A549 (cell line): ENCODE measurements around the gene TRUB1. TPM values are rescaled to one million over a fixed set of nuclear protein-coding genes. Genes with fewer than 3 reads are reported as not detected.
A peak's percentile ranks its signal among the peaks of the same experiment; 100 is the strongest.

Source experiments
- ATAC-seq, 2 experiments: fragments of 200-7000 bp in 1 of 2; fragments of >200 bp in 1 of 2; cut with Nextera tagmentation in 1 of 2; cut with Tn5 transposase in 1 of 2; 3 replicates each; pipeline versions ENCODE4 v1.8.0 to v1.9.1; 2018 to 2020; ENCODE audit warnings: mild to moderate bottlenecking in 1 of 2, moderate library complexity in 1 of 2
- CTCF ChIA-PET: fragments of 300-600 bp; sonication (Branson Sonifier 250); formaldehyde crosslinking; extraction: SDS; loops from one replicate; lab custom pipeline; 2021; ENCODE audit warnings: antibody characterized with exemption, inconsistent platforms; lab: Yijun Ruan, JAX
- POLR2A ChIA-PET: fragments of 350-600 bp; formaldehyde crosslinking; extraction: SDS; loops from one replicate; lab custom pipeline; 2021; ENCODE audit warnings: antibody characterized with exemption, inconsistent platforms; lab: Yijun Ruan, JAX
- DNase-seq, 2 experiments: peaks; one replicate each; pipeline versions ENCODE4 v3.0.0 to v3.0.0-alpha.2; 2011 to 2016; ENCODE audit warnings: low read depth in 1 of 2, low spot score in 1 of 2
- FAIRE-seq: peaks from 2 replicates; lab custom pipeline; 2011; peaks lifted over from hg19 to GRCh38; lab: Jason Lieb, UNC
- H3K27ac ChIP-seq, 2 experiments: fragments of >200 bp; sonication (Bioruptor Twin); formaldehyde crosslinking; 3 replicates each; pipeline ENCODE4 v1.5.1; 2016 to 2017
- H3K4me1 ChIP-seq: fragments of >200 bp; sonication (Bioruptor Twin); formaldehyde crosslinking; 3 replicates; pipeline ENCODE4 v1.6.1; 2016
- H3K4me2 ChIP-seq: fragments of >200 bp; sonication (Bioruptor Twin); formaldehyde crosslinking; 3 replicates; pipeline ENCODE4 v1.6.1; 2016
- H3K4me3 ChIP-seq: fragments of >200 bp; sonication (Bioruptor Twin); formaldehyde crosslinking; 3 replicates; pipeline ENCODE4 v1.5.1; 2016
- H3K9me3 ChIP-seq: fragments of >200 bp; sonication (Bioruptor Twin); formaldehyde crosslinking; 3 replicates; pipeline ENCODE4 v1.6.1; 2016
- BCL3 ChIP-seq: fragments of >200 bp; sonication (Bioruptor Twin); formaldehyde crosslinking; IDR thresholded peaks from 3 replicates; pipeline ENCODE4 v1.6.1; 2016
- BHLHE40 ChIP-seq: IDR thresholded peaks from 2 replicates; pipeline ENCODE4 v1.6.1; 2012; ENCODE audit warnings: low read depth, low read length, inconsistent platforms
- CBX8 ChIP-seq: fragments of 200-600 bp; sonication (generic); IDR thresholded peaks from 2 replicates; pipeline ENCODE4 v1.6.1; 2016
- CEBPB ChIP-seq, 2 experiments: fragments of >200 bp in 1 of 2; sonication (Bioruptor Twin) in 1 of 2; formaldehyde crosslinking in 1 of 2; IDR thresholded peaks; 2 replicates each; pipeline ENCODE4 v1.6.1; 2012 to 2016
- CHD2 ChIP-seq: fragments of 150-350 bp; IDR thresholded peaks from 2 replicates; pipeline ENCODE4 v1.6.1; 2014; ENCODE audit warnings: low read length; ENCODE audit not compliant: partially characterized antibody
- CHD4 ChIP-seq: fragments of 200-600 bp; sonication (generic); IDR thresholded peaks from 2 replicates; pipeline ENCODE4 v1.6.1; 2016; ENCODE audit warnings: antibody characterized with exemption, mild to moderate bottlenecking, borderline replicate concordance
- ELK1 ChIP-seq: fragments of 150-350 bp; IDR thresholded peaks from 2 replicates; pipeline ENCODE4 v1.6.1; 2014; ENCODE audit warnings: low read depth, mild to moderate bottlenecking, low read length
- FOSL2 ChIP-seq, 2 experiments: fragments of 450-650 bp in 1 of 2; fragments of >200 bp in 1 of 2; sonication (Bioruptor Twin) in 1 of 2; formaldehyde crosslinking; IDR thresholded peaks; 2 replicates each; pipeline versions ENCODE4 v1.5.0 to v1.6.1; 2016 to 2020; ENCODE audit warnings: mild to moderate bottlenecking in 1 of 2, moderate library complexity in 1 of 2
- HDAC2 ChIP-seq: fragments of 200-600 bp; sonication (generic); IDR thresholded peaks from 2 replicates; pipeline ENCODE4 v1.6.1; 2016
- HOXB13 ChIP-seq: fragments of 250-450 bp; sonication (Bioruptor Pico); IDR thresholded peaks from 2 replicates; pipeline ENCODE4 v1.5.0; 2020; ENCODE audit warnings: low read depth, mild to moderate bottlenecking, moderate library complexity
- HOXB5 ChIP-seq: fragments of 250-450 bp; sonication (Bioruptor Pico); IDR thresholded peaks from 2 replicates; pipeline ENCODE4 v1.5.0; 2020; ENCODE audit warnings: mild to moderate bottlenecking, moderate library complexity
- KDM1A ChIP-seq: fragments of 200-600 bp; sonication (generic); IDR thresholded peaks from 2 replicates; pipeline ENCODE4 v1.6.1; 2016; ENCODE audit warnings: low read depth, mild to moderate bottlenecking
- MAFK ChIP-seq: fragments of 450-650 bp; IDR thresholded peaks from 2 replicates; pipeline ENCODE4 v1.6.1; 2014; ENCODE audit not compliant: partially characterized antibody
- MAZ ChIP-seq: fragments of 150-350 bp; IDR thresholded peaks from 2 replicates; pipeline ENCODE4 v1.6.1; 2014; ENCODE audit warnings: antibody characterized with exemption, low read depth, low read length, borderline replicate concordance
- MYC ChIP-seq: IDR thresholded peaks from 2 replicates; pipeline ENCODE4 v1.6.1; 2012; ENCODE audit warnings: mild to moderate bottlenecking, inconsistent platforms, low read length, improper control_type of control experiment, borderline replicate concordance
- NR3C1 ChIP-seq: fragments of >200 bp; sonication (Bioruptor Twin); formaldehyde crosslinking; IDR thresholded peaks from 3 replicates; pipeline ENCODE4 v1.6.1; 2017
- PHF8 ChIP-seq: fragments of 200-600 bp; sonication (generic); IDR thresholded peaks from 2 replicates; pipeline ENCODE4 v1.6.1; 2016; ENCODE audit warnings: low read depth, mild to moderate bottlenecking, antibody characterized with exemption, moderate library complexity, borderline replicate concordance
- POLR2A ChIP-seq: IDR thresholded peaks from 2 replicates; pipeline ENCODE4 v1.6.1; 2012; ENCODE audit warnings: mild to moderate bottlenecking, low read length
- POLR2AphosphoS2 ChIP-seq: conservative IDR thresholded peaks from 2 replicates; pipeline ENCODE4 v1.6.1; 2012; ENCODE audit warnings: low read length, improper control_type of control experiment, inconsistent platforms
- RAD21 ChIP-seq, 2 experiments: fragments of >200 bp in 1 of 2; sonication (Bioruptor Twin) in 1 of 2; formaldehyde crosslinking in 1 of 2; IDR thresholded peaks in 1 of 2; conservative IDR thresholded peaks in 1 of 2; 2 replicates in 1 of 2; 3 replicates in 1 of 2; pipeline ENCODE4 v1.6.1; 2012 to 2018; ENCODE audit warnings: inconsistent platforms in 1 of 2
- RCOR1 ChIP-seq: fragments of 150-350 bp; IDR thresholded peaks from 2 replicates; pipeline ENCODE4 v1.6.1; 2014; ENCODE audit warnings: antibody characterized with exemption, low read length, low read depth
- RFX5 ChIP-seq: fragments of 450-650 bp; IDR thresholded peaks from 2 replicates; pipeline ENCODE4 v1.7.1; 2014; ENCODE audit warnings: antibody characterized with exemption, mild to moderate bottlenecking, moderate library complexity
- RNF2 ChIP-seq: fragments of 200-600 bp; sonication (generic); IDR thresholded peaks from 2 replicates; pipeline ENCODE4 v1.6.1; 2016; ENCODE audit warnings: low read depth, mild to moderate bottlenecking, antibody characterized with exemption, moderate library complexity, borderline replicate concordance
- SMC3 ChIP-seq: fragments of >200 bp; sonication (Bioruptor Twin); formaldehyde crosslinking; IDR thresholded peaks from 3 replicates; pipeline ENCODE4 v1.6.1; 2018; ENCODE audit warnings: inconsistent platforms
- SREBF2 ChIP-seq: fragments of 450-650 bp; IDR thresholded peaks from 2 replicates; pipeline ENCODE4 v1.6.1; 2014; ENCODE audit warnings: mild to moderate bottlenecking, moderate library complexity
- TFCP2L1 ChIP-seq: fragments of 250-450 bp; sonication (Bioruptor Pico); IDR thresholded peaks from 2 replicates; pipeline ENCODE4 v1.5.0; 2021; ENCODE audit warnings: mild to moderate bottlenecking
- USF2 ChIP-seq: fragments of 450-650 bp; IDR thresholded peaks from 2 replicates; pipeline ENCODE4 v1.6.1; 2014; ENCODE audit warnings: antibody characterized with exemption
- ZNF302 ChIP-seq: fragments of 250-450 bp; sonication (Bioruptor Pico); IDR thresholded peaks from 2 replicates; pipeline ENCODE4 v1.9.0; 2021; ENCODE audit warnings: inconsistent platforms, mild to moderate bottlenecking, moderate library complexity
- ZSCAN20 ChIP-seq: fragments of 250-450 bp; sonication (Bioruptor Pico); IDR thresholded peaks from 2 replicates; pipeline ENCODE4 v1.8.0; 2022; ENCODE audit warnings: mild to moderate bottlenecking, moderate library complexity
- WGBS: methylation state at CpG from one replicate; pipeline ENCODE4 v1.1.6; 2017; ENCODE audit errors: missing lambda C conversion rate; 5-methylcytosine and 5-hydroxymethylcytosine counted together
- polyA plus RNA-seq, 4 experiments: library from polyadenylated mRNA; depleted of rRNA in 3 of 4; stranded (reverse); fragments of >200 nt; fragmentation: RNase III in 1 of 4; extraction: RNeasy Plus Mini Kit Qiagen cat#74134 plus additional on column Dnase treatment in 1 of 4; gene quantifications; 2 replicates in 3 of 4; 3 replicates in 1 of 4; pipeline ENCODE4 v1.2.3, GENCODE V29; 2011 to 2017

Gene TRUB1
- polyA plus RNA-seq, 2 of the 4 experiments (the other 2 are of a cell fraction), result 19.5 to 40.4 TPM

- 63% methylated on average over 9 of the region's 9 CpGs for WGBS
- CTCF ChIA-PET, result no interaction called here
- Histone ChIP-seq H3K4me1 (no peaks in the 10 kb centered on the region), H3K9me3 (no peaks in the 10 kb centered on the region), H3K4me2 (no peak overlapping the region), H3K4me3 (no peak overlapping the region), H3K27ac (no peak overlapping the region)
- TF ChIP-seq POLR2A, result no peak
- no peak for TF ChIP-seq CBX8
- TF ChIP-seq NR3C1, result no peak
- no peak for TF ChIP-seq SMC3
- TF ChIP-seq PHF8, result no peak
- TF ChIP-seq RNF2, result no peak
- TF ChIP-seq CEBPB (IDR thresholded peaks at IDR 0.05), result no peak
- TF ChIP-seq SREBF2, result no peak
- no peak for TF ChIP-seq BHLHE40
- TF ChIP-seq HOXB13 (CRISPR knock-in tag), result no peak
- no peak for TF ChIP-seq RFX5
- TF ChIP-seq MYC, result no peak
- TF ChIP-seq CHD2, result no peak
- no peak for TF ChIP-seq KDM1A
- no peak for TF ChIP-seq MAFK
- POLR2A ChIA-PET, result no interaction called here
- ATAC-seq (no peak), DNase-seq (no peak), FAIRE-seq (no peak)
Observed at GRCh38 chr10:115024371-115024770, 86.4 kb downstream of the TRUB1 start.

GRCh38 chr10:115026056-115026745, 88.2 kb downstream of the TRUB1 start:
- no peaks in the 10 kb centered on the region for H3K9me3 ChIP-seq
- ATAC-seq (peak in 1 of 2 experiments; percentile 51; a peak in 2 of 6 replicates), FAIRE-seq (no peak), DNase-seq (no peak)
- TF ChIP-seq HOXB5 (CRISPR knock-in tag) (no peak), SMC3 (no peak), MAFK (no peak), USF2 (no peak), ELK1 (no peak), ZSCAN20 (CRISPR knock-in tag) (no peak), RAD21 (conservative IDR thresholded peaks at IDR 0.05 in 1 of 2, IDR thresholded peaks at IDR 0.05 in 1 of 2) (no peak), CHD4 (no peak), TFCP2L1 (CRISPR knock-in tag) (no peak), CBX8 (no peak), MAZ (no peak), BCL3 (no peak), POLR2AphosphoS2 (no peak), HDAC2 (no peak), RCOR1 (no peak), FOSL2 (IDR thresholded peaks at IDR 0.05) (no peak), FOSL2 (CRISPR knock-in tag; IDR thresholded peaks at IDR 0.05) (no peak), ZNF302 (CRISPR knock-in tag) (no peak)
- H3K4me2 ChIP-seq, result no peak overlapping the region
- no peak overlapping the region for H3K4me3 ChIP-seq
- ChIA-PET POLR2A (no interaction called here), CTCF (interaction anchor here (1.0 to 1.5 kb wide), 2 partner anchors 23 to 24 kb away, joined by 3 read pairs; no protein-coding TSS in a partner anchor)
- 49% methylated on average over 13 of the region's 13 CpGs for WGBS
- no peak overlapping the region for H3K27ac ChIP-seq
- H3K4me1 ChIP-seq, result no peaks in the 10 kb centered on the region
